ENCODE results near the gene DSCAML1.

DSCAML1 gene

GRCh38 chr11:117837070-117837776 is 40.2 kb upstream of the DSCAML1 start:
- Histone ChIP-seq H3K4me3 (ENCODE audit: low read length) (no peak overlapping the region), H3K27me3 (replicated peaks; ENCODE audit: control insufficient read depth, insufficient read depth, low read length) (peaks cover 63% of the 10 kb centered on the region), H3K4me1 (ENCODE audit: control insufficient read depth, insufficient read depth, low read length) (peaks cover 2% of the 10 kb centered on the region), H3K9me3 (ENCODE audit: control insufficient read depth, low read length) (no peaks in the 10 kb centered on the region), H3K9ac (ENCODE audit: low read length) (no peak overlapping the region), H3K36me3 (ENCODE audit: control insufficient read depth, insufficient read depth, low read length, severe bottlenecking) (no peaks in the 10 kb centered on the region)
- no peak for DNase-seq (ENCODE audit: low read depth)

DNA sequence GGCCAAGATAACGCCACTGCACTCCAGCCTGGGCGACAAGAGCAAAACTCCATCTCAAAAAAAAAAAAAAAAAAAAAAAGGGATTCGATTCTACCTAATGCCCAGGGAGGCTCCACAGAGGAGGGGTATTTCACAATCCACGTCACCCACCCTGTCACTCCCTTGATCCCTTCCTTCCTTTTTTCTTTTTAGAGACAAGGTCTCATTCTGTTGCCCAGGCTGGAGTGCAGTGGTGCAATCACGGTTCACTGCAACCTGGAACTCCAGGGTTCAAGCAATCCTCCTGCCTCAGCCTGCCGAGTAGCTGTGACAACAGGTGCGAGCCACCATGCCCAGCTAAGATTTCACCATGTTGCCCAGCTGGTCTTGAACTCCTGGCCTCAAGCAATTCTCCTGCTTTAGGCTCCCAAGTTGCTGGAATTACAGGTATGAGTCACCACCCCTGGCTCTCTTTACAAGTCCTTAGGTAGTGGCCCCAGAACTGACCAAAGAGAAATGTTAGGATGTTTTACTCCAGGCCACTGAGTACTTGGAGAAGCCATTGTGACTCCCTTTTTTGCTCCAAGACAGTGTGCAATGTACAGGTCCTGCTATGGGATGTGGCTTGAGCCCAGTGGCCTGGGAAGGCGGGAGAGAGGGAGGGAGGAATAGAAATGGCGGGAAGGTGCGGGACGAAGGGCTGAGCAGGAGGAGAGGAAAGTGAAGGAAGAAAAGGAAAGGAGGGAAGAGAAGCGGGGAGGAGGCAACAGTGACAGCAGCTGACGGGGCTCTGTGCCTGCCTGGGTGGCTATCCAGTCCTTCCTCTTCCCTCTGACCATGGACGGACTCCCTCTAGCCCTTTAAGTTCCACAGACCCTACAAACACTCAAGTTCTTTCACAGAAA is 39.3 kb upstream of the DSCAML1 start:
- H3K36me3 ChIP-seq (ENCODE audit: control insufficient read depth, insufficient read depth, low read length, severe bottlenecking) = no peaks in the 10 kb centered on the region
- no peaks in the 10 kb centered on the region for H3K4me1 ChIP-seq (ENCODE audit: control insufficient read depth, insufficient read depth, low read length)
- no peaks in the 10 kb centered on the region for H3K9me3 ChIP-seq (ENCODE audit: control insufficient read depth, low read length)
- no peak for DNase-seq (ENCODE audit: low read depth)
- no peak overlapping the region for H3K4me3 ChIP-seq (ENCODE audit: low read length)
- peaks cover 67% of the 10 kb centered on the region for H3K27me3 ChIP-seq (replicated peaks; ENCODE audit: control insufficient read depth, insufficient read depth, low read length)
- H3K9ac ChIP-seq (ENCODE audit: low read length) = no peak overlapping the region

- no peak for DNase-seq (ENCODE audit: low read depth)
- Histone ChIP-seq H3K9ac (ENCODE audit: low read length) (no peak overlapping the region), H3K4me1 (ENCODE audit: control insufficient read depth, insufficient read depth, low read length) (no peaks in the 10 kb centered on the region), H3K36me3 (ENCODE audit: control insufficient read depth, insufficient read depth, low read length, severe bottlenecking) (no peaks in the 10 kb centered on the region), H3K27me3 (replicated peaks; ENCODE audit: control insufficient read depth, insufficient read depth, low read length) (peaks cover 68% of the 10 kb centered on the region), H3K9me3 (ENCODE audit: control insufficient read depth, low read length) (no peaks in the 10 kb centered on the region), H3K4me3 (ENCODE audit: low read length) (no peak overlapping the region)
Observed at GRCh38 chr11:117835576-117835975, 38.6 kb upstream of the DSCAML1 start.

- peaks cover 62% of the 10 kb centered on the region for H3K27me3 ChIP-seq (replicated peaks; ENCODE audit: control insufficient read depth, insufficient read depth, low read length)
- H3K4me1 ChIP-seq (ENCODE audit: control insufficient read depth, insufficient read depth, low read length) = no peaks in the 10 kb centered on the region
- no peaks in the 10 kb centered on the region for H3K9me3 ChIP-seq (ENCODE audit: control insufficient read depth, low read length)
- no peak overlapping the region for H3K4me3 ChIP-seq (ENCODE audit: low read length)
- H3K9ac ChIP-seq (ENCODE audit: low read length) = no peak overlapping the region
- DNase-seq (ENCODE audit: low read depth) = no peak
- H3K36me3 ChIP-seq (ENCODE audit: control insufficient read depth, insufficient read depth, low read length, severe bottlenecking) = no peaks in the 10 kb centered on the region
Observed at GRCh38 chr11:117834838-117835443, 37.9 kb upstream of the DSCAML1 start.

GRCh38 chr11:117834068-117834810 is 37.2 kb upstream of the DSCAML1 start:
- Histone ChIP-seq H3K9me3 (ENCODE audit: control insufficient read depth, low read length) (no peaks in the 10 kb centered on the region), H3K9ac (ENCODE audit: low read length) (no peak overlapping the region), H3K36me3 (ENCODE audit: control insufficient read depth, insufficient read depth, low read length, severe bottlenecking) (no peaks in the 10 kb centered on the region), H3K4me1 (ENCODE audit: control insufficient read depth, insufficient read depth, low read length) (no peaks in the 10 kb centered on the region), H3K4me3 (ENCODE audit: low read length) (no peak overlapping the region), H3K27me3 (replicated peaks; ENCODE audit: control insufficient read depth, insufficient read depth, low read length) (peaks cover 55% of the 10 kb centered on the region)
- no peak for DNase-seq (ENCODE audit: low read depth)

DNA sequence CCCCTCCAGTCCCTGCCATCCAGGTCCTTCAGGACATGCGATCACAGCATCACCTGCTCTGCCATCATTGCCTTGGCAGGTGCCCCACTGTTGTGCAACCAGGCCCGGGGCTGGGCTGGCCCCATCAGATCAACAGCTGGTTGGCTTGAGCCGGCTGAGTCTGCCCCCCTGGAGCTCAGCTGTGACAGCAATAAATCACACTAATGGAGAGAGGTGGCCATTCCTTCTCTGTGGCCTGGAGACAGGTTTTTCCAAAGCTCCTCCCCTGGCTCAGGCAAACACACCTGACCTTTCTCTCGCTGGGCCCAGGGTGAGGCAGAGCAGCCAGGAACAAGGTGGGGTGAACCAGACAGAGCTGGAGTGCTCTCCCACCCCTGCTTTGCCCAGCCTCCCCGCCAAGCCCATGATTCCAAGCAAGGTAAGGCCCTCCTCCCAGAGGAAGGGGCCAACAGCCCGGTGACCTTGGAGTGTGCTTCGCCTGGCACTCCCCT is 36.4 kb upstream of the DSCAML1 start:
- DNase-seq (ENCODE audit: low read depth) = no peak
- peaks cover 6% of the 10 kb centered on the region for H3K4me1 ChIP-seq (ENCODE audit: control insufficient read depth, insufficient read depth, low read length)
- H3K9me3 ChIP-seq (ENCODE audit: control insufficient read depth, low read length) = no peaks in the 10 kb centered on the region
- H3K4me3 ChIP-seq (ENCODE audit: low read length) = no peak overlapping the region
- H3K27me3 ChIP-seq (replicated peaks; ENCODE audit: control insufficient read depth, insufficient read depth, low read length) = peaks cover 52% of the 10 kb centered on the region
- no peak overlapping the region for H3K9ac ChIP-seq (ENCODE audit: low read length)
- no peaks in the 10 kb centered on the region for H3K36me3 ChIP-seq (ENCODE audit: control insufficient read depth, insufficient read depth, low read length, severe bottlenecking)

DNA sequence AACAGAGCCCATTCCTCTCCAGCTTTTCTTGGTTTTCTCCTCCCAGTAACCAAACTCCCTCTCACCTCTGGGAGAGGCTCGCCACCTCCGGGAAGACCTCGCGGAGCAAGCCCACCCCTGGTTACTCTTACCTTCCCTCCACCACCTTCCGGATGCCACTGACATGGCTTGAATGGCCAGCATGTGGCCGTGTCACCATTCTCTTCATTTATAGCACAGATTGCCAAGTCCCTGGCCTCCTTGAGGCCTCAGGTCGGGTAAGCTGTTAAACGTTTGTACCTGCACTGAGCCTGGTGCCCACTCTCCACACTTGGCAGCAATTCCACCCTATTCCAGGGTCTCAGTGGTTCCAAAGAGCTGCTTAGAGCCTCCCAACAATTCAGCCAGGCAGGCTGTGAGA is 35.5 kb upstream of the DSCAML1 start:
- no peak for DNase-seq (ENCODE audit: low read depth)
- H3K4me1 ChIP-seq (ENCODE audit: control insufficient read depth, insufficient read depth, low read length) = peaks cover 6% of the 10 kb centered on the region
- no peak overlapping the region for H3K9ac ChIP-seq (ENCODE audit: low read length)

DNA sequence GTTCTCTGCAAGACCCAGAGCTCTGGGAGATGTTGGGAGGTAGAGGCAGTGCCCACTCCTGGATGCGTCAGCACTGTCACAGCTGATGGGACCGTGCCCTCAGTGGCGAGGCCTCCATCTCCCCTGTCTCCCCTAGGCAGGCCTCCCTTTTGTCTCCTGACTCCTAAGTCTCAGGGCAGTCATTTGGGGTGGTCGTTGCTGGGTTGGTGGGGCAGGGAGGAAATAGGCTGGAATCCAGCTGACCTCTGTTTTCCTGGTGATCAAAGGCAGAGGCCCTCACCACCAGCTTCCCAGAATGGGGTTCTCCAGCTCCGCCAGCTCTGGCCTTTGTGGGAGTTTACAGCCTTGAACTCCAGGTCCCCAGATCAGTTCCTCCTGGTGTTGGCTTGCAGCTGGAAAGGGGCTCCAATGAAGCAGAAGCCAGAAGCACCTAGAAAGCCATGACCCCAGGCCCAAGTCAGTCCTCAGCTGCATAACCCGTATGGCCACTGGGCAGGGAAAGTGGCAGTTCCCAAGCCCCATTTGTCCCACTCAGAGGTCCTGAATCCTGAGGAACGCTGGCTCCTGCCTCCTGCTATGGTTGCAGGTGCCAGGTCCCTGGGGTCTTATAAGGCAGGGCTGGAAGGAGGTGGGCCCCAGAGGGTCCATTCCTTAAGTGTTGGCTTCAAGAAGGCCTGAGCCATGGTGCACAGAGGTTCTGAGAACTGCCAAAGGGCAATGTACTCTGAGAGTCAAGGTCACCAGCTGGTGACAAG is 34.8 kb upstream of the DSCAML1 start:
- H3K4me1 ChIP-seq (ENCODE audit: control insufficient read depth, insufficient read depth, low read length) = peaks cover 6% of the 10 kb centered on the region
- no peaks in the 10 kb centered on the region for H3K36me3 ChIP-seq (ENCODE audit: control insufficient read depth, insufficient read depth, low read length, severe bottlenecking)
- no peak overlapping the region for H3K9ac ChIP-seq (ENCODE audit: low read length)
- no peak for DNase-seq (ENCODE audit: low read depth)
- no peaks in the 10 kb centered on the region for H3K9me3 ChIP-seq (ENCODE audit: control insufficient read depth, low read length)
- no peak overlapping the region for H3K4me3 ChIP-seq (ENCODE audit: low read length)
- peaks cover 46% of the 10 kb centered on the region for H3K27me3 ChIP-seq (replicated peaks; ENCODE audit: control insufficient read depth, insufficient read depth, low read length)

More for the DNA sequence above, 35.5 kb upstream of the DSCAML1 start:
- Histone ChIP-seq H3K4me3 (ENCODE audit: low read length) (no peak overlapping the region), H3K9me3 (ENCODE audit: control insufficient read depth, low read length) (no peaks in the 10 kb centered on the region), H3K36me3 (ENCODE audit: control insufficient read depth, insufficient read depth, low read length, severe bottlenecking) (no peaks in the 10 kb centered on the region), H3K27me3 (replicated peaks; ENCODE audit: control insufficient read depth, insufficient read depth, low read length) (peaks cover 52% of the 10 kb centered on the region)

- no peaks in the 10 kb centered on the region for H3K36me3 ChIP-seq (ENCODE audit: control insufficient read depth, insufficient read depth, low read length, severe bottlenecking)
- no peak for DNase-seq (ENCODE audit: low read depth)
- H3K4me1 ChIP-seq (ENCODE audit: control insufficient read depth, insufficient read depth, low read length) = peaks cover 6% of the 10 kb centered on the region
- no peak overlapping the region for H3K9ac ChIP-seq (ENCODE audit: low read length)
- H3K4me3 ChIP-seq (ENCODE audit: low read length) = no peak overlapping the region
- peaks cover 45% of the 10 kb centered on the region for H3K27me3 ChIP-seq (replicated peaks; ENCODE audit: control insufficient read depth, insufficient read depth, low read length)
- H3K9me3 ChIP-seq (ENCODE audit: control insufficient read depth, low read length) = no peaks in the 10 kb centered on the region
Observed at GRCh38 chr11:117830674-117831351, 33.8 kb upstream of the DSCAML1 start.

DNA sequence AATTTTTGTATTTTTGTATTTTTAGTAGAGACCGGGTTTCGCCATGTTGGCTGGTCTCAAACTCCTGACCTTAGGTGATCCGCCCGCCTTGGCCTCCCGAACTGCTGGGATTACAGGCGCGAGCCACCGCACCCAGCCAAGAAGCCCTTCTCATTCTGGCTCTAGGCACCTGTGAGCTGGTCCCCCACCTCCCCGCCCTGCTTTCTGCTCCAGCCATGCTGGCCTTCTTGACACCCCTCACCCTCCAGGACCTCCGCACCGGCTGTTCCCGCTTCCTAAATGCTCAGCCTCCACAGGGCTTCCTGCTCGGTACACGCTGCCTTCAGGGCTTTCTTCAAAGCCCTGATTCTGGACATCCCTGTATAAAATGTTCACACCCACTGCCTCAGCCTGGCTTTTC is 33.1 kb upstream of the DSCAML1 start:
- Histone ChIP-seq H3K4me1 (ENCODE audit: control insufficient read depth, insufficient read depth, low read length) (peaks cover 6% of the 10 kb centered on the region), H3K27me3 (replicated peaks; ENCODE audit: control insufficient read depth, insufficient read depth, low read length) (peaks cover 44% of the 10 kb centered on the region), H3K9ac (ENCODE audit: low read length) (no peak overlapping the region), H3K36me3 (ENCODE audit: control insufficient read depth, insufficient read depth, low read length, severe bottlenecking) (no peaks in the 10 kb centered on the region), H3K9me3 (ENCODE audit: control insufficient read depth, low read length) (no peaks in the 10 kb centered on the region), H3K4me3 (ENCODE audit: low read length) (no peak overlapping the region)
- DNase-seq (ENCODE audit: low read depth) = no peak

Data from adipocyte (in vitro differentiated cells).